ENCODE measurements around the gene ZNF578. TPM values are rescaled to one million over a fixed set of nuclear protein-coding genes. Genes with fewer than 3 reads are reported as not detected.

Gene ZNF578
- total and polyA plus RNA-seq, 2 of the 8 experiments (the other 6 are each of a cell fraction or from before 2014, with no cell fraction given), result 1.6 to 4.2 TPM

DNA sequence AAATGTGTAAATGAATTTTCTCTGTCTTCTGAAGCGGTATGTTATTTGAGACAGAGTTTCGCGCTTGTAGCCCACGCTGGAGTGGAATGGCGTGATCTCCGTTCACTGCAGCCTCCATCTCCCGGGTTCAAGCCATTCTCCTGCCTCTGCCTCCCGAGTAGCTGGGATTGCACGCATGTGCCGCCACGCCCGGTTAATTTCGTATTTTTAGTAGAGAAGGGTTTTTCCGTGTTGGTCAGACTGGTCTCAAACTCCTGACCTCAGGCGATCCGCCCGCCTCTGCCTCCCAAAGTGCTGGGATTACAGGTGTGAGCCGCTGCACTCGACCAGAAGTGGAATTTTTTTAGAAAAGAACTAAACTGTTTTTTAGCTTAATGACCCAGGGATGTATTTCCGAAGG, 70.7 kb downstream of the ZNF578 start:
- POLR2A ChIA-PET (ENCODE audit: partially characterized antibody), result no interaction called here
- Histone ChIP-seq H3K9ac (replicated peaks in 1 of 4; ENCODE audit: extremely low read depth in 1 of 4, low read depth in 3 of 4, low read length in 3 of 4) (no peak overlapping the region), H4K8ac (ENCODE audit: extremely low read depth, insufficient read depth, low read length) (no peak overlapping the region), H2BK12ac (ENCODE audit: low read depth, low read length) (no peak overlapping the region), H2AK5ac (ENCODE audit: low read depth, low read length) (no peak overlapping the region), H3K23ac (ENCODE audit: insufficient read length) (no peak overlapping the region), H3K4me3 (ENCODE audit: extremely low read depth in 1 of 4, insufficient read depth in 2 of 4, low read depth in 3 of 4, low read length in 4 of 4) (no peak overlapping the region), H4K20me1 (replicated peaks in 1 of 2; ENCODE audit: control insufficient read depth in 1 of 2, insufficient read depth in 2 of 2, low read length in 2 of 2) (peaks cover 0 to under 1% of the 10 kb centered on the region in 2 experiments), H4K5ac (ENCODE audit: insufficient read length, low read depth, low read length) (no peak overlapping the region), H3K14ac (ENCODE audit: insufficient read length) (no peak overlapping the region), H3K27me3 (replicated peaks in 1 of 4; ENCODE audit: control insufficient read depth in 3 of 4, extremely low read depth in 1 of 4, insufficient read depth in 3 of 4, low read length in 3 of 4) (no peaks in the 10 kb centered on the region), H4K91ac (replicated peaks; ENCODE audit: insufficient read length, low read length) (no peak overlapping the region), H2BK5ac (ENCODE audit: low read depth, low read length) (no peak overlapping the region), H2BK20ac (ENCODE audit: low read length) (no peak overlapping the region), H2BK15ac (ENCODE audit: low read length) (no peak overlapping the region), H3K4ac (replicated peaks; ENCODE audit: insufficient read length, low read depth, low read length) (no peak overlapping the region), H2BK120ac (replicated peaks; ENCODE audit: low read depth, low read length) (no peak overlapping the region), H2AFZ (ENCODE audit: low read length) (no peak overlapping the region), H3K18ac (ENCODE audit: extremely low read depth, low read length) (no peak overlapping the region), H3K27ac (ENCODE audit: low read depth, low read length) (no peak overlapping the region), H3K79me2 (ENCODE audit: control insufficient read depth in 1 of 2, insufficient read depth in 2 of 2, low read length in 2 of 2) (peaks cover 0 to 5% of the 10 kb centered on the region in 2 experiments; a peak in 2 of 4 replicates), H3K36me3 (ENCODE audit: control insufficient read depth in 2 of 4, insufficient read depth in 4 of 4, low read length in 3 of 4) (no peaks in the 10 kb centered on the region), H3K4me1 (replicated peaks in 1 of 4; ENCODE audit: control insufficient read depth in 3 of 4, insufficient read depth in 4 of 4, low read length in 3 of 4) (peaks cover 0 to 10% (median 8%) of the 10 kb centered on the region in 4 experiments; a peak in 5 of 7 replicates), H3K4me2 (ENCODE audit: insufficient read depth in 1 of 2, low read depth in 2 of 2, low read length in 2 of 2) (no peak overlapping the region), H3K23me2 (ENCODE audit: low read depth, low read length) (peaks cover 5% of the 10 kb centered on the region; the same call in 1 of the 2 replicates), H3K9me3 (ENCODE audit: insufficient read depth in 2 of 2, low read depth in 1 of 2, low read length in 1 of 2) (no peaks in the 10 kb centered on the region), H3K56ac (replicated peaks; ENCODE audit: insufficient read length, low read depth, low read length) (no peak overlapping the region), H3K79me1 (ENCODE audit: low read depth, low read length) (no peaks in the 10 kb centered on the region)
- TF ChIP-seq CHD2 (IDR thresholded peaks at IDR 0.05; ENCODE audit: low read length), result no peak
- TF ChIP-seq SIX5 (IDR thresholded peaks at IDR 0.05; ENCODE audit: low read depth, low read length), result no peak
- TF ChIP-seq, protein P1, sequence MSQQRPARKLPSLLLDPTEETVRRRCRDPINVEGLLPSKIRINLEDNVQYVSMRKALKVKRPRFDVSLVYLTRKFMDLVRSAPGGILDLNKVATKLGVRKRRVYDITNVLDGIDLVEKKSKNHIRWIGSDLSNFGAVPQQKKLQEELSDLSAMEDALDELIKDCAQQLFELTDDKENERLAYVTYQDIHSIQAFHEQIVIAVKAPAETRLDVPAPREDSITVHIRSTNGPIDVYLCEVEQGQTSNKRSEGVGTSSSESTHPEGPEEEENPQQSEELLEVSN (IDR thresholded peaks at IDR 0.05), result no peak
- no peak for TF ChIP-seq BCL11A (IDR thresholded peaks at IDR 0.05; ENCODE audit: low read depth in 2 of 2, low read length in 2 of 2)
- TF ChIP-seq CBX8 (IDR thresholded peaks at IDR 0.05; ENCODE audit: borderline replicate concordance, low read depth, low read length), result no peak
- TF ChIP-seq HDAC2 (IDR thresholded peaks at IDR 0.05; ENCODE audit: borderline replicate concordance in 1 of 2, low read depth in 2 of 2, low read length in 2 of 2), result no peak
- no peak for TF ChIP-seq EP300 (IDR thresholded peaks at IDR 0.05; ENCODE audit: borderline replicate concordance in 1 of 2, low read depth in 2 of 2, low read length in 2 of 2)
- no peak for TF ChIP-seq BACH1 (IDR thresholded peaks at IDR 0.05; ENCODE audit: low read length)
- TF ChIP-seq, protein P2, sequence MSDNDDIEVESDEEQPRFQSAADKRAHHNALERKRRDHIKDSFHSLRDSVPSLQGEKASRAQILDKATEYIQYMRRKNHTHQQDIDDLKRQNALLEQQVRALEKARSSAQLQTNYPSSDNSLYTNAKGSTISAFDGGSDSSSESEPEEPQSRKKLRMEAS (IDR thresholded peaks at IDR 0.05), result no peak
- TF ChIP-seq JUN (IDR thresholded peaks at IDR 0.05; ENCODE audit: low read depth, low read length), result no peak
- no peak for TF ChIP-seq SP1 (IDR thresholded peaks at IDR 0.05; ENCODE audit: low read depth, low read length)
- no peak for TF ChIP-seq KDM4A (IDR thresholded peaks at IDR 0.05; ENCODE audit: low read depth, low read length, severe bottlenecking)
- FAIRE-seq (no peak), DNase-seq (ENCODE audit: low read depth in 1 of 2, low spot score in 2 of 2) (no peak)
- 90% methylated on average over 20 of the region's 20 CpGs; no CpG with 5 or more reads in 1 of the 2 experiments for WGBS, 2 experiments (ENCODE audit: extremely low coverage in 1 of 2, insufficient coverage in 1 of 2, insufficient read length in 1 of 2, insufficient replicate concordance in 2 of 2, low coverage in 1 of 2, low lambda C conversion rate in 2 of 2, missing lambda C conversion rate in 1 of 2)
- CTCF ChIA-PET (ENCODE audit: partially characterized antibody), result no interaction called here

Measured in H1 (cell line).